ENCODE data around the gene UPK3BL1.
"Not testable (repeated sequence)": the region's sequence is repeated elsewhere in the genome, so short reads cannot be mapped to it uniquely, and the experiment has no call there.

DNA sequence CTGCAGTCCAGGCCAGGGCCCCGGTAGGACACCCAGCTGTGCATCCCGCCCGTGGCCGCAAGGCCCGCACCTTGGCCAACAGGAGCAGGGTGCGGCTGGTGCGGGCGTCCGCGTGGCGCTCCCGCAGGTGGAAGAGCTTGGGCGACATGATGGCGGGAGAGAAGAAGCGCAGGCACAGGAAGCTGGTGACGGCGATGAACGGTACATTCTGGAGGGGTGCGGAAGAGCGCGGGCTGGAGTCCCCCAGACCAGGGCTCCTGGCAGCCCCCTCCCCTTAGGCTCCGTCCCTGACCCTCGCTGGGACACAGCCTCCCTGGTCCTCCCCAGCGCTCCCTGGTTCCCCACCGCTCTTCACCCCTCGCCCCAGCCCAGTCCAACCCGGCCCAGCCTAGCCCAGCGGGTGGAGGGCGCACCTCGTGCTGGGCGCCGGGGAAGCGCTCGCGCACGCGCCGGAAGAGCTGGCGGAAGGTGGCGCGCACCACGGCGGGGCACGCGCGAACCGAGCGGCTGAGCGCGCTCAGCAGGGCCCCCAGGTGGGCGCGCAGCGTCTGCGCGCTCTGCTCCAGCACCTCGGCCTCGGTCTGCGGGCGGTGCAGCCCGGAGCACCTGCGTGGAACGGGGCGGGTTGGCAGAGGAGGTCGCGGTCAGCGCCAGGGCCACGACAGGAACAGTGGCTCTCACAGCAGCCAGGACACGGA, 48.8 kb downstream of the UPK3BL1 start:
- TF ChIP-seq, protein P1, sequence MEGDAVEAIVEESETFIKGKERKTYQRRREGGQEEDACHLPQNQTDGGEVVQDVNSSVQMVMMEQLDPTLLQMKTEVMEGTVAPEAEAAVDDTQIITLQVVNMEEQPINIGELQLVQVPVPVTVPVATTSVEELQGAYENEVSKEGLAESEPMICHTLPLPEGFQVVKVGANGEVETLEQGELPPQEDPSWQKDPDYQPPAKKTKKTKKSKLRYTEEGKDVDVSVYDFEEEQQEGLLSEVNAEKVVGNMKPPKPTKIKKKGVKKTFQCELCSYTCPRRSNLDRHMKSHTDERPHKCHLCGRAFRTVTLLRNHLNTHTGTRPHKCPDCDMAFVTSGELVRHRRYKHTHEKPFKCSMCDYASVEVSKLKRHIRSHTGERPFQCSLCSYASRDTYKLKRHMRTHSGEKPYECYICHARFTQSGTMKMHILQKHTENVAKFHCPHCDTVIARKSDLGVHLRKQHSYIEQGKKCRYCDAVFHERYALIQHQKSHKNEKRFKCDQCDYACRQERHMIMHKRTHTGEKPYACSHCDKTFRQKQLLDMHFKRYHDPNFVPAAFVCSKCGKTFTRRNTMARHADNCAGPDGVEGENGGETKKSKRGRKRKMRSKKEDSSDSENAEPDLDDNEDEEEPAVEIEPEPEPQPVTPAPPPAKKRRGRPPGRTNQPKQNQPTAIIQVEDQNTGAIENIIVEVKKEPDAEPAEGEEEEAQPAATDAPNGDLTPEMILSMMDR (IDR thresholded peaks at IDR 0.05; ENCODE audit: insufficient read depth, low read length, poor library complexity, severe bottlenecking): not testable (repeated sequence)
- TF ChIP-seq EZH2phosphoT487 (conservative IDR thresholded peaks at IDR 0.05; ENCODE audit: low read length): not testable (repeated sequence)

All from SU-DHL-6 (cell line).